SJSA1 (cell line): Measurements from ENCODE around the gene RILPL2. TPM values are rescaled to one million over a fixed set of nuclear protein-coding genes. Genes with fewer than 3 reads are reported as not detected.
A peak's percentile ranks its signal among the peaks of the same experiment; 100 is the strongest.
"Not testable (repeated sequence)": the region's sequence is repeated elsewhere in the genome, so short reads cannot be mapped to it uniquely, and the experiment has no call there.

Experiments used
- DNase-seq, 2 experiments: peaks; one replicate each; pipeline ENCODE4 v3.0.0-alpha.2; 2015 to 2020; ENCODE audit warnings: low spot score in 2 of 2, low read depth in 1 of 2
- H3K27ac ChIP-seq: fragments of 250-450 bp; sonication (Bioruptor Pico); 2 replicates; pipeline ENCODE4 v1.5.1; 2020; ENCODE audit warnings: mild to moderate bottlenecking, moderate library complexity
- H3K27me3 ChIP-seq: fragments of 250-450 bp; sonication (Bioruptor Pico); replicated peaks from 2 replicates; pipeline ENCODE4 v1.5.1; 2020; ENCODE audit warnings: mild to moderate bottlenecking, moderate library complexity
- H3K36me3 ChIP-seq: fragments of 250-450 bp; sonication (Bioruptor Pico); 2 replicates; pipeline ENCODE4 v1.5.1; 2020; ENCODE audit warnings: mild to moderate bottlenecking
- H3K4me1 ChIP-seq: fragments of 250-450 bp; sonication (Bioruptor Pico); replicated peaks from 2 replicates; pipeline ENCODE4 v1.6.1; 2021; ENCODE audit warnings: mild to moderate bottlenecking
- H3K4me3 ChIP-seq: fragments of 250-450 bp; sonication (Bioruptor Pico); 2 replicates; pipeline ENCODE4 v1.5.1; 2020; ENCODE audit warnings: mild to moderate bottlenecking
- H3K9me3 ChIP-seq: fragments of 250-450 bp; sonication (Bioruptor Pico); replicated peaks from 2 replicates; pipeline ENCODE4 v1.5.1; 2020; ENCODE audit warnings: mild to moderate bottlenecking
- total RNA-seq: library from RNA; depleted of rRNA; stranded (reverse); fragments of >200 nt; shearing (Covaris generic); gene quantifications from 2 replicates; pipeline ENCODE4 v1.2.3, GENCODE V29; 2014; rRNA removed

Gene RILPL2
- total RNA-seq: 1.3 and 2.1 TPM in 2 replicates

GRCh38 chr12:123436017-123436964 is at the start of gene RILPL2:
Gene RILPL2 (minus strand): TSS chr12:123436684. CDS start chr12:123436420, 264 bp downstream.
- Histone ChIP-seq H3K4me1 (peaks cover 4% of the 10 kb centered on the region), H3K9me3 (no peaks in the 10 kb centered on the region), H3K36me3 (0 out of 2 replicates have a peak, but pooled peaks cover 3% of the 10 kb centered on the region), H3K27me3 (no peaks in the 10 kb centered on the region), H3K4me3 (peak within 1 kb of the TSS; percentile 63), H3K27ac (no peak within 1 kb of the TSS)
- DNase-seq: peak; percentile 62 to 72

- Histone ChIP-seq H3K4me3 (no peak overlapping the region), H3K9me3 (no peaks in the 10 kb centered on the region)
- DNase-seq: no peak
These were observed 49.3 kb upstream of the RILPL2 start for GRCh38 chr12:123485756-123486155.

GRCh38 chr12:123483602-123484248 is 47.2 kb upstream of the RILPL2 start:
- H3K4me1 ChIP-seq: peaks cover 10% of the 10 kb centered on the region
- no peak for DNase-seq
- no peaks in the 10 kb centered on the region for H3K9me3 ChIP-seq
- no peak overlapping the region for H3K27ac ChIP-seq
- 0 out of 2 replicates have a peak, but pooled peaks cover 4% of the 10 kb centered on the region for H3K36me3 ChIP-seq
- H3K27me3 ChIP-seq: no peaks in the 10 kb centered on the region
- no peak overlapping the region for H3K4me3 ChIP-seq

More at GRCh38 chr12:123485756-123486155, 49.3 kb upstream of the RILPL2 start:
- no peaks in the 10 kb centered on the region for H3K36me3 ChIP-seq
- no peaks in the 10 kb centered on the region for H3K4me1 ChIP-seq
- H3K27me3 ChIP-seq: no peaks in the 10 kb centered on the region
- no peak overlapping the region for H3K27ac ChIP-seq

- H3K4me1 ChIP-seq: peaks cover 14% of the 10 kb centered on the region
- no peak for DNase-seq
- no peak overlapping the region for H3K27ac ChIP-seq
- no peaks in the 10 kb centered on the region for H3K9me3 ChIP-seq
- no peaks in the 10 kb centered on the region for H3K27me3 ChIP-seq
- H3K36me3 ChIP-seq: 0 out of 2 replicates have a peak, but pooled peaks cover 4% of the 10 kb centered on the region
- no peak overlapping the region for H3K4me3 ChIP-seq
These were observed 46.4 kb upstream of the RILPL2 start for GRCh38 chr12:123482876-123483275.

GRCh38 chr12:123481251-123481650 is 44.8 kb upstream of the RILPL2 start:
- H3K4me3 ChIP-seq: not testable (repeated sequence)
- H3K4me1 ChIP-seq: peaks cover 14% of the 10 kb centered on the region

GRCh38 chr12:123479442-123480180 is 43.1 kb upstream of the RILPL2 start:
- no peak overlapping the region for H3K27ac ChIP-seq
- no peaks in the 10 kb centered on the region for H3K27me3 ChIP-seq
- H3K4me3 ChIP-seq: no peak overlapping the region
- no peaks in the 10 kb centered on the region for H3K9me3 ChIP-seq
- DNase-seq: no peak
- peaks cover 14% of the 10 kb centered on the region for H3K4me1 ChIP-seq
- peaks cover 17% of the 10 kb centered on the region for H3K36me3 ChIP-seq

More at GRCh38 chr12:123481251-123481650, 44.8 kb upstream of the RILPL2 start:
- not testable (repeated sequence) for H3K27ac ChIP-seq, H3K27me3 ChIP-seq, DNase-seq, H3K9me3 ChIP-seq
- peaks cover 11% of the 10 kb centered on the region; the same call in 1 of the 2 replicates for H3K36me3 ChIP-seq

GRCh38 chr12:123478762-123479161 is 42.3 kb upstream of the RILPL2 start:
- peak overlapping the region; percentile 10; the same call in 1 of the 2 replicates for H3K27ac ChIP-seq
- H3K4me1 ChIP-seq: peaks cover 14% of the 10 kb centered on the region
- no peaks in the 10 kb centered on the region for H3K27me3 ChIP-seq
- DNase-seq: peak; percentile 25 to 48
- H3K36me3 ChIP-seq: peaks cover 18% of the 10 kb centered on the region
- H3K4me3 ChIP-seq: no peak overlapping the region
- H3K9me3 ChIP-seq: no peaks in the 10 kb centered on the region

- Histone ChIP-seq H3K27me3 (no peaks in the 10 kb centered on the region), H3K4me3 (no peak overlapping the region), H3K36me3 (peaks cover 18% of the 10 kb centered on the region), H3K4me1 (peaks cover 14% of the 10 kb centered on the region), H3K27ac (no peak overlapping the region), H3K9me3 (no peaks in the 10 kb centered on the region)
- DNase-seq: no peak
These were observed 41.6 kb upstream of the RILPL2 start for GRCh38 chr12:123478069-123478468.

GRCh38 chr12:123475246-123475703 is 38.8 kb upstream of the RILPL2 start:
- DNase-seq: no peak

GRCh38 chr12:123474485-123475245 is 38.2 kb upstream of the RILPL2 start:
- Histone ChIP-seq H3K4me1 (peaks cover 13% of the 10 kb centered on the region), H3K36me3 (peaks cover 44% of the 10 kb centered on the region), H3K9me3 (no peaks in the 10 kb centered on the region), H3K4me3 (no peak overlapping the region), H3K27me3 (no peaks in the 10 kb centered on the region), H3K27ac (no peak overlapping the region)
- no peak for DNase-seq

More at GRCh38 chr12:123475246-123475703, 38.8 kb upstream of the RILPL2 start:
- no peaks in the 10 kb centered on the region for H3K27me3 ChIP-seq
- H3K4me1 ChIP-seq: peaks cover 14% of the 10 kb centered on the region
- H3K9me3 ChIP-seq: no peaks in the 10 kb centered on the region
- H3K36me3 ChIP-seq: peaks cover 42% of the 10 kb centered on the region
- H3K27ac ChIP-seq: no peak overlapping the region
- H3K4me3 ChIP-seq: no peak overlapping the region

GRCh38 chr12:123472438-123472849 is 36.0 kb upstream of the RILPL2 start:
- no peaks in the 10 kb centered on the region for H3K9me3 ChIP-seq
- no peak for DNase-seq
- no peak overlapping the region for H3K4me3 ChIP-seq
- H3K27ac ChIP-seq: no peak overlapping the region
- no peaks in the 10 kb centered on the region for H3K27me3 ChIP-seq
- peaks cover 43% of the 10 kb centered on the region for H3K36me3 ChIP-seq
- H3K4me1 ChIP-seq: no peaks in the 10 kb centered on the region

- no peak overlapping the region for H3K4me3 ChIP-seq
- DNase-seq: no peak
- no peaks in the 10 kb centered on the region for H3K27me3 ChIP-seq
- no peaks in the 10 kb centered on the region for H3K4me1 ChIP-seq
- peaks cover 47% of the 10 kb centered on the region for H3K36me3 ChIP-seq
- H3K27ac ChIP-seq: no peak overlapping the region
- no peaks in the 10 kb centered on the region for H3K9me3 ChIP-seq
These were observed 35.0 kb upstream of the RILPL2 start for GRCh38 chr12:123471374-123472068.
